ENCODE data around the gene DCP2.

DNA sequence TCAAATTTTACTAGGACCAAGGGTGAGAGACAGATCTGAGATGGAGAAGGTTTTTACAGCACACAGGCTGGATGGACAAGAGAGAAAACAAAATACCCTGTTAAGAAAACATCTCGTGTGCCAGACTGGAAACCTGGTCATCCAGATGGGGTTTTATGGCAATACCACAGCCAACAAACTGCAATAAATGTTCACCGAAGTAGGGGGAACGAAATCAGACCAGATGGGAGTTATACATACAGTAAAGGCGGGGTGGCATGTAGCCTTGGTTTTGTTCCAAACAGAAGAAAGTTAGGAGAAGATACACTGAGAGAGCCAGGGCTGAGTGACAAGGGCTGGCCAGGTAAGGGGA, 63.3 kb downstream of the DCP2 start:
- no peak for TF ChIP-seq POLR2A (IDR thresholded peaks at IDR 0.05)
- TF ChIP-seq CTCF (IDR thresholded peaks at IDR 0.05 in 4 of 5, conservative IDR thresholded peaks at IDR 0.05 in 1 of 5) = no peak
